Activated CD4-positive, alpha-beta memory T cell treated with anti-CD3 and anti-CD28 coated beads for 36 hours (primary cell): Measurements from ENCODE around the gene ROBO1. TPM values are rescaled to one million over a fixed set of nuclear protein-coding genes. Genes with fewer than 3 reads are reported as not detected.

Experiments used
- CTCF ChIA-PET: fragments of 350-600 bp; sonication (Branson Sonifier 250); formaldehyde crosslinking; loops from one replicate; lab custom pipeline; 2021; ENCODE audit warnings: antibody characterized with exemption, inconsistent platforms; lab: Charles Lee
- POLR2A ChIA-PET: fragments of 350-600 bp; sonication (Branson Sonifier 250); formaldehyde crosslinking; loops from one replicate; lab custom pipeline; 2021; ENCODE audit warnings: antibody characterized with exemption; lab: Charles Lee
- DNase-seq: peaks from one replicate; pipeline ENCODE4 v3.0.0-alpha.2; 2020
- H3K27ac Mint-ChIP-seq: one replicate; pipeline ENCODE4 v1.8.0; 2021; ENCODE audit warnings: mixed read lengths
- H3K27me3 Mint-ChIP-seq: one replicate; pipeline ENCODE4 v1.8.0; 2021; ENCODE audit warnings: mixed read lengths
- H3K36me3 Mint-ChIP-seq: one replicate; pipeline ENCODE4 v1.8.0; 2021; ENCODE audit warnings: mixed read lengths
- H3K4me1 Mint-ChIP-seq: one replicate; pipeline ENCODE4 v1.8.0; 2021; ENCODE audit warnings: low read depth, mixed read lengths
- H3K4me3 Mint-ChIP-seq: one replicate; pipeline ENCODE4 v1.8.0; 2021; ENCODE audit warnings: mild to moderate bottlenecking, mixed read lengths
- H3K9me3 Mint-ChIP-seq: one replicate; pipeline ENCODE4 v1.8.0; 2021; ENCODE audit warnings: mixed read lengths
- intact Hi-C: fragments of 100-400 bp; cut with micrococcal nuclease; formaldehyde crosslinking; loops from one replicate; pipeline ENCODE4 v1.15.1; 2023
- total RNA-seq, 2 experiments: library from RNA; stranded (reverse); gene quantifications; one replicate each; pipeline ENCODE4 v1.2.3, GENCODE V29; 2021

The ROBO1 gene
- total RNA-seq, 2 experiments from 2014 or later = not detected

- H3K4me1 Mint-ChIP-seq = no peaks in the 10 kb centered on the region
- no peak overlapping the region for H3K27ac Mint-ChIP-seq
- no peaks in the 10 kb centered on the region for H3K36me3 Mint-ChIP-seq
- H3K4me3 Mint-ChIP-seq = no peak overlapping the region
- H3K9me3 Mint-ChIP-seq = peaks cover 16% of the 10 kb centered on the region
- POLR2A ChIA-PET = no interaction called here
- intact Hi-C loops = no loop called here
- no peaks in the 10 kb centered on the region for H3K27me3 Mint-ChIP-seq
- DNase-seq = no peak
- CTCF ChIA-PET = no interaction called here
These were observed 509.3 kb downstream of the ROBO1 start for GRCh38 chr3:79258479-79258878.

GRCh38 chr3:79257791-79258190, 510.0 kb downstream of the ROBO1 start:
- no peaks in the 10 kb centered on the region for H3K4me1 Mint-ChIP-seq
- H3K36me3 Mint-ChIP-seq = no peaks in the 10 kb centered on the region
- no peak overlapping the region for H3K27ac Mint-ChIP-seq
- DNase-seq = no peak
- H3K4me3 Mint-ChIP-seq = no peak overlapping the region
- ChIA-PET POLR2A (no interaction called here), CTCF (no interaction called here)
- H3K9me3 Mint-ChIP-seq = peaks cover 16% of the 10 kb centered on the region
- H3K27me3 Mint-ChIP-seq = no peaks in the 10 kb centered on the region
- intact Hi-C loops = no loop called here

DNA sequence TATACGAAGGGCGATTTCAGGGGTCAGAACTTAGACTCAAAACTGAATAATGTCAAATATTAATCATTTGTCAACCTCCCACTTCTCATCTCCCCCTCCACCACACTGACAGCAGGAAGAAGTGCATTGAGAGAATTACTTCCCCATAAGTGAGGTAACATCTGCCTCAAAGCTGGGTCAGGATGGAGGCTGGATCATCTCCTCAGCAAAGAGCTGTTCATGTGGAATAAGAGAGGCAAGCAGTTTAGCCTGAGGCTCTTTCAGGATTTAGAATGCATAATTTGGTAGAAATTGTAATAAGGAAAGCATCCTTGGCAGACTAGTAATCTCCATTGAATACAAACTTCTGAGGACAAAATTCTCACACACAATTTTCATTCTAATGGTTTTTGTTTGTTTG, 512.1 kb downstream of the ROBO1 start:
- POLR2A ChIA-PET = no interaction called here
- no peaks in the 10 kb centered on the region for H3K27me3 Mint-ChIP-seq

DNA sequence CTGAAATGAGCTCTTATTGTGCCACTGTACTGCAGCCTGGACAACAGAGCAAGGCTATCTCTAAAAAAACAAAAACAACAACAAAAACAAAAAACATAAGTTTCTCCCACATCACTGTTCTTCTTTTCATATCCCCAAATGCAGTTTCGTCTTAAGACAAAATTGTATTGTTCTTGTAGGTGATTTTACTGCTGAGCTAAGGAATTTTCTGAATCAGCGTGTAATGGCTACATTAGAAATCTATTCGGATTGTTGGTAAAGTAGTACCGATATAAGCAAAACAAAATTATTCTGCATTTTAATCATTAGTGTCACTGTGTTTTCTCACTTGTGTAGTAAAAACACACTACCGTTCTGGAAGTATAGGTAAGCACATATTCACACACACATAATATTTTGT, 512.5 kb downstream of the ROBO1 start:
- Mint-ChIP-seq H3K27ac (no peak overlapping the region), H3K27me3 (no peaks in the 10 kb centered on the region), H3K36me3 (no peaks in the 10 kb centered on the region), H3K4me1 (no peaks in the 10 kb centered on the region), H3K4me3 (no peak overlapping the region), H3K9me3 (peaks cover 19% of the 10 kb centered on the region)
- no peak for DNase-seq
- ChIA-PET POLR2A (no interaction called here), CTCF (no interaction called here)
- intact Hi-C loops = no loop called here

More for the DNA sequence above, 512.1 kb downstream of the ROBO1 start:
- CTCF ChIA-PET = no interaction called here
- H3K36me3 Mint-ChIP-seq = no peaks in the 10 kb centered on the region
- DNase-seq = no peak
- H3K27ac Mint-ChIP-seq = no peak overlapping the region
- intact Hi-C loops = no loop called here
- H3K9me3 Mint-ChIP-seq = peaks cover 18% of the 10 kb centered on the region
- H3K4me1 Mint-ChIP-seq = no peaks in the 10 kb centered on the region
- H3K4me3 Mint-ChIP-seq = no peak overlapping the region

GRCh38 chr3:79253704-79254103, 514.1 kb downstream of the ROBO1 start:
- no peaks in the 10 kb centered on the region for H3K36me3 Mint-ChIP-seq
- no peak overlapping the region for H3K27ac Mint-ChIP-seq
- H3K9me3 Mint-ChIP-seq = peaks cover 27% of the 10 kb centered on the region
- no peak for DNase-seq
- H3K4me3 Mint-ChIP-seq = no peak overlapping the region
- H3K27me3 Mint-ChIP-seq = no peaks in the 10 kb centered on the region
- ChIA-PET POLR2A (no interaction called here), CTCF (no interaction called here)
- intact Hi-C loops = no loop called here
- no peaks in the 10 kb centered on the region for H3K4me1 Mint-ChIP-seq

DNA sequence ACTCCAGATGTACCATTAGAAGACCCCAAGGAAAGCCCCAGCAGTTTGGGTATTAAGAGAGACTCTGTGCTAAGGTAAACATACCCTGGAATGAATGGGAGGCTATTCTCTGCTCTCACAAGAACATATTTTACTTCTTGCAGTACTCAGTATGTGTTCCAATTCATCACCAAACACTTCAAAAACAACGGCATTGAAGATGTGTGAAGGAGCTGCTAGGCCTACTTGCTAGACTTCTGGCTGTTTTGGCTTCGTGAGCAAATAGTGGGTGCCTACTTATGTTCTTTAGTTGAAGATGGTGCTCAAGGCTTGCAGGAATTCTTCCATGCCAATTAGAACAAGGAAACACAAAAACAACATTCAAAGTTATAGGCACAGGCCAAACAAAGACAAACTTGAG, 514.5 kb downstream of the ROBO1 start:
- no peaks in the 10 kb centered on the region for H3K4me1 Mint-ChIP-seq
- no peak overlapping the region for H3K27ac Mint-ChIP-seq
- DNase-seq = no peak
- ChIA-PET POLR2A (no interaction called here), CTCF (no interaction called here)
- intact Hi-C loops = no loop called here
- no peaks in the 10 kb centered on the region for H3K27me3 Mint-ChIP-seq
- no peak overlapping the region for H3K4me3 Mint-ChIP-seq
- H3K36me3 Mint-ChIP-seq = no peaks in the 10 kb centered on the region
- peaks cover 30% of the 10 kb centered on the region for H3K9me3 Mint-ChIP-seq

DNA sequence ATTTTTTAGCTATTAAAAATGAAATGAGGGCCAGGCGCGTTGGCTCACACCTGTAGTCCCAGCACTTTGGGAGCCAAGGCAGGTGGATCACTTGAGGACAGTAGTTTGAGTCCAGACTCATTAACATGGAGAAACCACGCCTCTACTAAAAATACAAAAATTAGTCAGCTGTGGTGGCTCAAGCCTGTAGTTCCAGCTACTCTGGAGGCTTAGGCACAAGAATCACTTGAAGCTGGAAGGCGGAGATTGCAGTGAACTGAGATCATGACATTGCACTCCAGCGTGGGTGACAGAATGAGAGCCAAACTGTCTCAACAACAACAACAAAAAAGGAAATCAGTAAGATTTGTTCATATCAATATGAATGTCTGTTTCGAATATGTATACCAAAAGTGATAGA, 517.1 kb downstream of the ROBO1 start:
- intact Hi-C loops = no loop called here
- ChIA-PET CTCF (no interaction called here), POLR2A (no interaction called here)
- Mint-ChIP-seq H3K9me3 (peaks cover 31% of the 10 kb centered on the region), H3K27me3 (no peaks in the 10 kb centered on the region), H3K4me3 (no peak overlapping the region), H3K4me1 (no peaks in the 10 kb centered on the region), H3K27ac (no peak overlapping the region), H3K36me3 (no peaks in the 10 kb centered on the region)
- DNase-seq = no peak

DNA sequence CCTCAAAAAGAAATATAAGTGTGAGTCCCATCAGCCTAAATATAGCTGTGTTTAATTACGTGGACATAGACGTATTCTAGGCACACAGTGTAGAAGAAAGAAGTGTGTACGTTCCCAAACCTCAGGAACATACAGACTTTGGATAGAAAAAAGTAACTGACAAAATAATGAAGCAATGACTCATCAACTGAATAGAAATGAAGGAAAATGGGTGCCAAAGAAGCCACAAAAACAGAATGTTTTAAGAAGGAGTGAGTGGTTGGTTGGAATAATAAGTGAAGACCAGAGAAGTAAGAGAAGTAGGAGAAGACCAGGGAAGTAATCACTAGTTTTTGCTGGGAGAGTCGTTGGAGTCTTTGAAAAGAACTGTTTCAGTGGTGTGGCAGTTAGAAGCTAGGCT, 518.1 kb downstream of the ROBO1 start:
- no peak overlapping the region for H3K27ac Mint-ChIP-seq
- DNase-seq = no peak
- peaks cover 25% of the 10 kb centered on the region for H3K9me3 Mint-ChIP-seq
- no peaks in the 10 kb centered on the region for H3K36me3 Mint-ChIP-seq
- ChIA-PET POLR2A (no interaction called here), CTCF (no interaction called here)
- H3K27me3 Mint-ChIP-seq = no peaks in the 10 kb centered on the region
- H3K4me3 Mint-ChIP-seq = no peak overlapping the region
- intact Hi-C loops = no loop called here
- no peaks in the 10 kb centered on the region for H3K4me1 Mint-ChIP-seq

DNA sequence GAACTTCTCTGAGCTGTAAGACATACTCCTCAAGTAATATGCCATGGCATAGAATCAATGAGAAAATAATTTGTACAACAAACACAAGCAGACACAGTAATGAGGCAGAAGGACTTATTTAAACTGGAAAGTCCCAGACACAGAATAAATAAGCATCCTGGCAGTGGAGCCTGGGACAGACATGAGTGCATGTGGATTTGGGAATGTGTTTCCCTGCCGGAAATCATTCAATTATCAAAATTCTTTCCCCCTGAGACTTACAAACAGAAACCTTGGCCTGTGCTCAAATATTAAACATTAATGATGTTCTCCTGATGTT, 520.1 kb downstream of the ROBO1 start:
- no peak overlapping the region for H3K27ac Mint-ChIP-seq
- no peak for DNase-seq
- H3K4me3 Mint-ChIP-seq = no peak overlapping the region
- POLR2A ChIA-PET = no interaction called here
- H3K4me1 Mint-ChIP-seq = no peaks in the 10 kb centered on the region
- H3K27me3 Mint-ChIP-seq = no peaks in the 10 kb centered on the region
- CTCF ChIA-PET = no interaction called here
- H3K36me3 Mint-ChIP-seq = no peaks in the 10 kb centered on the region
- intact Hi-C loops = no loop called here
- peaks cover 27% of the 10 kb centered on the region for H3K9me3 Mint-ChIP-seq

- POLR2A ChIA-PET = no interaction called here
- CTCF ChIA-PET = no interaction called here
- no peak for DNase-seq
- Mint-ChIP-seq H3K4me1 (no peaks in the 10 kb centered on the region), H3K27me3 (no peaks in the 10 kb centered on the region), H3K4me3 (no peak overlapping the region), H3K36me3 (no peaks in the 10 kb centered on the region), H3K27ac (no peak overlapping the region), H3K9me3 (peaks cover 24% of the 10 kb centered on the region)
- intact Hi-C loops = no loop called here
These were observed 520.7 kb downstream of the ROBO1 start for GRCh38 chr3:79246875-79247724.

- no peaks in the 10 kb centered on the region for H3K27me3 Mint-ChIP-seq
- H3K4me3 Mint-ChIP-seq = no peak overlapping the region
- H3K9me3 Mint-ChIP-seq = peaks cover 24% of the 10 kb centered on the region
- no peaks in the 10 kb centered on the region for H3K4me1 Mint-ChIP-seq
- CTCF ChIA-PET = no interaction called here
- H3K27ac Mint-ChIP-seq = no peak overlapping the region
- POLR2A ChIA-PET = no interaction called here
- DNase-seq = no peak
- intact Hi-C loops = no loop called here
- H3K36me3 Mint-ChIP-seq = no peaks in the 10 kb centered on the region
These were observed 522.3 kb downstream of the ROBO1 start for GRCh38 chr3:79245284-79246138.

DNA sequence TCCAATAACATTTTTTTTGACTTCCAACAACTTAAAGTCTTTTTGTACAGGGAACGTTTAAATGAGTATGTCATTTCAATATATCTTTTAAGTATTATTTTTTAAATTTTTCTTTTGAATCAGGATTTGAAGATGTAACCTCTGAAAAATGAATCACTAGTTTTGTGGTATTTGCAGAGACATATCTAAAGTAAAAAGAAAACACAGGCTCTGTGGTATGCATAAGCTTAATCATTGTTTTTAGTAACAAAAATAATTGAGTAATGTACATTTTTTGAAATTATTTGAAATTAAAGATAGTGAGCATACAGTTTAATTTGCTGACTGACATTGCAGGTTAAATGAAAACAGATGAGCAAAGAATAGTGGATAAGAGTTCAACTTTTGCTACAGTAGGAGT, 531.3 kb downstream of the ROBO1 start:
- H3K9me3 Mint-ChIP-seq = peaks cover 11% of the 10 kb centered on the region
- ChIA-PET CTCF (no interaction called here), POLR2A (no interaction called here)

More for the DNA sequence above, 531.3 kb downstream of the ROBO1 start:
- Mint-ChIP-seq H3K27ac (no peak overlapping the region), H3K4me3 (no peak overlapping the region), H3K4me1 (no peaks in the 10 kb centered on the region), H3K27me3 (no peaks in the 10 kb centered on the region), H3K36me3 (no peaks in the 10 kb centered on the region)
- no peak for DNase-seq
- intact Hi-C loops = no loop called here
